ENCODE results near the gene WDR83.
"Not testable (repeated sequence)": the region's sequence is repeated elsewhere in the genome, so short reads cannot be mapped to it uniquely, and the experiment has no call there.

The WDR83 gene

GRCh38 chr19:12666265-12667048 is at the start of gene WDR83, which contains the start of gene MAN2B1:
WDR83 (plus strand) TSS chr19:12666807; CDS start chr19:12669791, 2,984 bp downstream.
MAN2B1 (minus strand) TSS chr19:12666742; CDS start chr19:12666701, 41 bp downstream.
- peak; percentile 86 to 91 for DNase-seq

GRCh38 chr19:12617646-12618045 is 49.0 kb upstream of the WDR83 start:
- no peak for DNase-seq

- DNase-seq = not testable (repeated sequence)
Observed at GRCh38 chr19:12621253-12622024, 45.2 kb upstream of the WDR83 start.

- no peak for DNase-seq
Observed at GRCh38 chr19:12623361-12624031, 43.1 kb upstream of the WDR83 start.

GRCh38 chr19:12626958-12627357 is 39.6 kb upstream of the WDR83 start:
- no peak for DNase-seq

- no peak for DNase-seq
Observed at GRCh38 chr19:12628040-12629022, 38.3 kb upstream of the WDR83 start.

- no peak for DNase-seq
Observed at GRCh38 chr19:12629215-12629614, 37.4 kb upstream of the WDR83 start.

- DNase-seq = no peak
Observed at GRCh38 chr19:12636631-12637030, 30.0 kb upstream of the WDR83 start.

- no peak for DNase-seq
Observed at GRCh38 chr19:12638611-12639182, 27.9 kb upstream of the WDR83 start.

- peak; percentile 93 to 95 for DNase-seq
Observed at GRCh38 chr19:12639901-12640613, 26.6 kb upstream of the WDR83 start.

GRCh38 chr19:12641456-12641855 is 25.2 kb upstream of the WDR83 start:
- DNase-seq = no peak

- DNase-seq = no peak
Observed at GRCh38 chr19:12642506-12642905, 24.1 kb upstream of the WDR83 start.

- DNase-seq = not testable (repeated sequence)
Observed at GRCh38 chr19:12643716-12644115, 22.9 kb upstream of the WDR83 start.

- no peak for DNase-seq
Observed at GRCh38 chr19:12646551-12646950, 20.1 kb upstream of the WDR83 start.

GRCh38 chr19:12647047-12647446 is 19.6 kb upstream of the WDR83 start:
- DNase-seq = no peak

GRCh38 chr19:12647490-12648071 is 19.0 kb upstream of the WDR83 start:
- DNase-seq = peak; percentile 66 to 75

- no peak for DNase-seq
Observed at GRCh38 chr19:12648088-12648487, 18.5 kb upstream of the WDR83 start.

GRCh38 chr19:12649941-12650340 is 16.7 kb upstream of the WDR83 start:
- no peak for DNase-seq

- DNase-seq = no peak
Observed at GRCh38 chr19:12652219-12652618, 14.4 kb upstream of the WDR83 start.

- DNase-seq = no peak
Observed at GRCh38 chr19:12655546-12655945, 11.1 kb upstream of the WDR83 start.

Data from activated T-cell treated with anti-CD3 and anti-CD28 coated beads, Interleukin-2, amount 50 U/mL, for 48 hours (primary cell).